HepG2 (cell line): ENCODE measurements around the gene ZFR2.

Experiments used
- BORCS8-MEF2B ChIP-seq: sonication (generic); formaldehyde crosslinking; IDR thresholded peaks from 2 replicates; pipeline ENCODE4 v1.8.0; 2022; ENCODE audit warnings: mild to moderate bottlenecking, missing genetic modification reagents
- ELF1 ChIP-seq: sonication (generic); formaldehyde crosslinking; IDR thresholded peaks from 2 replicates; pipeline ENCODE4 v1.4.0; 2020; ENCODE audit warnings: missing genetic modification reagents
- FOXJ3 ChIP-seq: sonication (generic); formaldehyde crosslinking; IDR thresholded peaks from 2 replicates; pipeline ENCODE4 v1.4.0; 2020; ENCODE audit warnings: missing genetic modification reagents, mild to moderate bottlenecking, borderline replicate concordance
- MAFK ChIP-seq, 2 experiments: IDR thresholded peaks in 1 of 2; conservative IDR thresholded peaks in 1 of 2; 2 replicates each; pipeline ENCODE4 v1.6.1; 2011; ENCODE audit warnings: improper control_type of control experiment in 2 of 2, low read length in 2 of 2
- MED8 ChIP-seq: sonication (generic); formaldehyde crosslinking; IDR thresholded peaks from 2 replicates; pipeline ENCODE4 v1.8.1; 2023; ENCODE audit warnings: mild to moderate bottlenecking, missing genetic modification reagents; ENCODE audit not compliant: insufficient replicate concordance
- PBX3 ChIP-seq: sonication (generic); formaldehyde crosslinking; IDR thresholded peaks from 2 replicates; pipeline ENCODE4 v1.8.1; 2023; ENCODE audit warnings: missing genetic modification reagents, inconsistent platforms, borderline replicate concordance
- POLR2AphosphoS2 ChIP-seq: IDR thresholded peaks from 2 replicates; pipeline ENCODE4 v1.6.1; 2011; ENCODE audit warnings: low read depth, low read length, improper control_type of control experiment
- RBAK ChIP-seq: sonication (generic); formaldehyde crosslinking; IDR thresholded peaks from 2 replicates; pipeline ENCODE4 v1.5.1; 2020; ENCODE audit warnings: mild to moderate bottlenecking, missing genetic modification reagents
- REST ChIP-seq, 2 experiments: IDR thresholded peaks; 2 replicates each; pipeline ENCODE4 v1.6.1; 2011 to 2012; ENCODE audit warnings: low read length in 2 of 2, borderline replicate concordance in 1 of 2, low read depth in 1 of 2, mild to moderate bottlenecking in 1 of 2, moderate library complexity in 1 of 2
- ZNF264 ChIP-seq: sonication (generic); formaldehyde crosslinking; IDR thresholded peaks from 2 replicates; pipeline ENCODE4 v1.4.0; 2020; ENCODE audit warnings: missing genetic modification reagents
- ZUFSP ChIP-seq: sonication (generic); formaldehyde crosslinking; IDR thresholded peaks from 2 replicates; pipeline ENCODE4 v1.9.0; 2021; ENCODE audit warnings: missing genetic modification reagents, mild to moderate bottlenecking, borderline replicate concordance
- TF ChIP-seq, protein P1 (sequence below): sonication (generic); formaldehyde crosslinking; IDR thresholded peaks from 2 replicates; pipeline ENCODE4 v1.4.0; 2020; ENCODE audit warnings: missing genetic modification reagents

DNA sequence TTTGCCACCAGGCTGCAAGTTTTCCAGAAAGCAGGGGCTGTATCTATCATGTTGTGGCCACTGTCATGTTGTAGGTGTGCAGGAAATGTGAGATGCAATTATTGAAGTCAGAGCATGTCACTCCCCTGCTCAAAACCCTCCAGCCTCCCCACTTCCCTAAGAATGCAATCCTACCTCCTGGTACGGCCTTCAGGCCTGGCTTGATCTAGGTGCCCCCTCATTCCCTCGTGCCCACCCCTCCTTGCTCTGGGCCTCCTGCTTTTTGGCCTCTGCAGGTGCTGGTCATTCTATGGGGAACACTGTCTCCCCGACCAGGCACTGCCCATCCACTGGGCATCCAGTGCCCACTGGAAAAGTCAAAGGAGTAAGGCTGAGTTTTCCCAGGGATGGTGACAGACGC is 54.2 kb downstream of the ZFR2 start:
- no peak for TF ChIP-seq BORCS8-MEF2B (CRISPR knock-in tag)
- no peak for TF ChIP-seq ZUFSP (CRISPR knock-in tag)
- TF ChIP-seq REST (IDR thresholded peaks at IDR 0.05; ENCODE audit: borderline replicate concordance in 1 of 2, low read depth in 1 of 2, low read length in 2 of 2), result no peak
- no peak for TF ChIP-seq ELF1 (CRISPR knock-in tag)
- no peak for TF ChIP-seq FOXJ3 (CRISPR knock-in tag)
- no peak for TF ChIP-seq RBAK (CRISPR knock-in tag)
- TF ChIP-seq PBX3 (CRISPR knock-in tag), result no peak
- TF ChIP-seq, protein P1, sequence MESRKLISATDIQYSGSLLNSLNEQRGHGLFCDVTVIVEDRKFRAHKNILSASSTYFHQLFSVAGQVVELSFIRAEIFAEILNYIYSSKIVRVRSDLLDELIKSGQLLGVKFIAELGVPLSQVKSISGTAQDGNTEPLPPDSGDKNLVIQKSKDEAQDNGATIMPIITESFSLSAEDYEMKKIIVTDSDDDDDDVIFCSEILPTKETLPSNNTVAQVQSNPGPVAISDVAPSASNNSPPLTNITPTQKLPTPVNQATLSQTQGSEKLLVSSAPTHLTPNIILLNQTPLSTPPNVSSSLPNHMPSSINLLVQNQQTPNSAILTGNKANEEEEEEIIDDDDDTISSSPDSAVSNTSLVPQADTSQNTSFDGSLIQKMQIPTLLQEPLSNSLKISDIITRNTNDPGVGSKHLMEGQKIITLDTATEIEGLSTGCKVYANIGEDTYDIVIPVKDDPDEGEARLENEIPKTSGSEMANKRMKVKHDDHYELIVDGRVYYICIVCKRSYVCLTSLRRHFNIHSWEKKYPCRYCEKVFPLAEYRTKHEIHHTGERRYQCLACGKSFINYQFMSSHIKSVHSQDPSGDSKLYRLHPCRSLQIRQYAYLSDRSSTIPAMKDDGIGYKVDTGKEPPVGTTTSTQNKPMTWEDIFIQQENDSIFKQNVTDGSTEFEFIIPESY (CRISPR knock-in tag), result no peak
- TF ChIP-seq POLR2AphosphoS2, result no peak
- no peak for TF ChIP-seq MED8 (CRISPR knock-in tag)
- no peak for TF ChIP-seq ZNF264 (CRISPR knock-in tag)
- no peak for TF ChIP-seq MAFK (conservative IDR thresholded peaks at IDR 0.05 in 1 of 2, IDR thresholded peaks at IDR 0.05 in 1 of 2; ENCODE audit: low read length in 2 of 2)
